Measurements from ENCODE around the gene YWHAQ. TPM values are rescaled to one million over a fixed set of nuclear protein-coding genes. Genes with fewer than 3 reads are reported as not detected.

Gene YWHAQ
- polyA plus RNA-seq, 1 of the 3 experiments (the other 2 are of a cell fraction): 240 TPM

- H3K9me3 ChIP-seq: no peaks in the 10 kb centered on the region
- peaks cover 7 to 40% of the 10 kb centered on the region in 2 experiments; a peak in 3 of 4 replicates for H3K4me1 ChIP-seq (ENCODE audit: control insufficient read depth in 1 of 2, insufficient read depth in 2 of 2, low read depth in 1 of 2, low read length in 1 of 2)
- POLR2A ChIA-PET: no interaction called here
- H4K20me1 ChIP-seq (ENCODE audit: insufficient read depth): no peaks in the 10 kb centered on the region
- TF ChIP-seq NFIC (IDR thresholded peaks at IDR 0.05; ENCODE audit: borderline replicate concordance): peak; percentile 51
- TF ChIP-seq, protein P1, sequence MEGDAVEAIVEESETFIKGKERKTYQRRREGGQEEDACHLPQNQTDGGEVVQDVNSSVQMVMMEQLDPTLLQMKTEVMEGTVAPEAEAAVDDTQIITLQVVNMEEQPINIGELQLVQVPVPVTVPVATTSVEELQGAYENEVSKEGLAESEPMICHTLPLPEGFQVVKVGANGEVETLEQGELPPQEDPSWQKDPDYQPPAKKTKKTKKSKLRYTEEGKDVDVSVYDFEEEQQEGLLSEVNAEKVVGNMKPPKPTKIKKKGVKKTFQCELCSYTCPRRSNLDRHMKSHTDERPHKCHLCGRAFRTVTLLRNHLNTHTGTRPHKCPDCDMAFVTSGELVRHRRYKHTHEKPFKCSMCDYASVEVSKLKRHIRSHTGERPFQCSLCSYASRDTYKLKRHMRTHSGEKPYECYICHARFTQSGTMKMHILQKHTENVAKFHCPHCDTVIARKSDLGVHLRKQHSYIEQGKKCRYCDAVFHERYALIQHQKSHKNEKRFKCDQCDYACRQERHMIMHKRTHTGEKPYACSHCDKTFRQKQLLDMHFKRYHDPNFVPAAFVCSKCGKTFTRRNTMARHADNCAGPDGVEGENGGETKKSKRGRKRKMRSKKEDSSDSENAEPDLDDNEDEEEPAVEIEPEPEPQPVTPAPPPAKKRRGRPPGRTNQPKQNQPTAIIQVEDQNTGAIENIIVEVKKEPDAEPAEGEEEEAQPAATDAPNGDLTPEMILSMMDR (IDR thresholded peaks at IDR 0.05): no peak
- 83% methylated on average over 6 of the region's 6 CpGs for WGBS (ENCODE audit: low lambda C conversion rate)
- H3K36me3 ChIP-seq (replicated peaks in 1 of 2; ENCODE audit: control insufficient read depth in 1 of 2, insufficient read depth in 2 of 2, low read length in 1 of 2): no peaks in the 10 kb centered on the region
- peaks cover 30% of the 10 kb centered on the region for H3F3A ChIP-seq (replicated peaks; ENCODE audit: insufficient read depth)
- no peak overlapping the region for H2AFZ ChIP-seq (ENCODE audit: low read depth)
- H3K27ac ChIP-seq (ENCODE audit: low read depth in 2 of 2, low read length in 1 of 2): peak overlapping the region in 1 of 2 experiments; percentile 98; a peak in 2 of 4 replicates
- H3K4me2 ChIP-seq: peak overlapping the region; percentile 77
- H3K9me2 ChIP-seq: no peaks in the 10 kb centered on the region
- CTCF ChIA-PET: interaction anchor here (0.6 to 1.9 kb wide), 3 partner anchors 14 to 1434 kb away, joined by 3 to 5 read pairs (median 4); no protein-coding TSS in a partner anchor
- DNase-seq: no peak
- H3K4me3 ChIP-seq (ENCODE audit: low read depth in 2 of 2, low read length in 1 of 2): no peak overlapping the region
- H3K27me3 ChIP-seq (ENCODE audit: insufficient read depth): no peaks in the 10 kb centered on the region
- H3K9ac ChIP-seq: peak overlapping the region; percentile 70; the same call in 1 of the 2 replicates
- H3K79me2 ChIP-seq (ENCODE audit: insufficient read depth): no peaks in the 10 kb centered on the region
Observed at GRCh38 chr2:9654452-9655100, 23.8 kb upstream of the YWHAQ start.

DNA sequence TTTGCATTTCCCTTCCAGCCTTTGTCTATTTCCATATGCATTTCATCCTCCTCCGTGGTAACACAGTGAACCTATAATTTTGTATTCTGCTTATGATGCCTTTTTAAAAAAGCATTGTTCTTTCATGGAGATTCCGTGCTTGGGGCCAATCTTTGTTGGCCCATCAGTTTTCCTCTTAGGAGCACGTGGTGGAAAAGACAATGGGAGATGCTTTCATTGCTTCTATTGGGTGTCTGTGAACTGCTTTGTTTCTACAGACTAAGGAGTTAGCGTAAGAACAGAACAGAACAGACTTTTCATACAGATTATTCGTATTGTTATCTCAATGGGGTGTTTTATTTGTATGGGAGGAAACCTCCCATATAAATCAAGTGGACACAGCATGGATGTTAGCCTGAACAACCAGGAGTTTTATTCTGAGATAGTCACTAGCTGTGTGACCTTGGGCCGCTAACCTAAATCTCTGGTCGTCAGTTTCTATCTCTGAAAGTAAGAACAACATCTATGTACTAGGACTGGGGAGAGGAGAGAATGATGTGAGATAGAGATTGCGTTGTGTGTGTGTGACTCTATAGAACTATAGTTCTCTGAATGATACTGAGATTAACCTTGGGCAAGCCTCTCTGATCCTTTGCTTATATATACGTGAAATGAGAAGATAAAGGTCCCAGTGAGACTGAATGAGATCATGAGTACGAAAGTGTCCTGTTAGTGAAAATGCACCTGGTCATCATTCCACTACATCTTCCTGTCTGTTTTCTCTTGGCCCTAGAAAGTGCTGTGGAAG is 22.9 kb upstream of the YWHAQ start:
- H3K4me2 ChIP-seq: no peak overlapping the region
- peaks cover 30% of the 10 kb centered on the region for H3F3A ChIP-seq (replicated peaks; ENCODE audit: insufficient read depth)
- H3K36me3 ChIP-seq (replicated peaks in 1 of 2; ENCODE audit: control insufficient read depth in 1 of 2, insufficient read depth in 2 of 2, low read length in 1 of 2): no peaks in the 10 kb centered on the region
- no peak for DNase-seq
- H3K9ac ChIP-seq: no peak overlapping the region
- ChIA-PET CTCF (no interaction called here), POLR2A (no interaction called here)
- no peak overlapping the region for H2AFZ ChIP-seq (ENCODE audit: low read depth)
- H3K9me3 ChIP-seq: no peaks in the 10 kb centered on the region
- no peaks in the 10 kb centered on the region for H3K27me3 ChIP-seq (ENCODE audit: insufficient read depth)
- H3K27ac ChIP-seq (ENCODE audit: low read depth in 2 of 2, low read length in 1 of 2): no peak overlapping the region
- 96% methylated on average over 10 of the region's 10 CpGs for WGBS (ENCODE audit: low lambda C conversion rate)
- H3K9me2 ChIP-seq: no peaks in the 10 kb centered on the region
- no peaks in the 10 kb centered on the region for H3K79me2 ChIP-seq (ENCODE audit: insufficient read depth)
- H4K20me1 ChIP-seq (ENCODE audit: insufficient read depth): no peaks in the 10 kb centered on the region
- H3K4me1 ChIP-seq (ENCODE audit: control insufficient read depth in 1 of 2, insufficient read depth in 2 of 2, low read depth in 1 of 2, low read length in 1 of 2): peaks cover 11 to 40% of the 10 kb centered on the region in 2 experiments; a peak in 3 of 4 replicates
- H3K4me3 ChIP-seq (ENCODE audit: low read depth in 2 of 2, low read length in 1 of 2): no peak overlapping the region
- TF ChIP-seq MXI1 (IDR thresholded peaks at IDR 0.05; ENCODE audit: low read depth, low read length): no peak
- TF ChIP-seq ELF1 (IDR thresholded peaks at IDR 0.05): no peak
- TF ChIP-seq SMC3 (IDR thresholded peaks at IDR 0.05; ENCODE audit: low read depth, low read length): no peak
- no peak for TF ChIP-seq RXRA (IDR thresholded peaks at IDR 0.05; ENCODE audit: borderline replicate concordance, low read depth)
- TF ChIP-seq RFX5 (IDR thresholded peaks at IDR 0.05; ENCODE audit: low read length): no peak
- no peak for TF ChIP-seq RAD21 (IDR thresholded peaks at IDR 0.05; ENCODE audit: low read length)
- no peak for TF ChIP-seq TEAD4 (IDR thresholded peaks at IDR 0.05; ENCODE audit: borderline replicate concordance, insufficient read depth)

All from SK-N-SH (cell line).